ENCODE data around the gene ZMAT5. TPM values are rescaled to one million over a fixed set of nuclear protein-coding genes. Genes with fewer than 3 reads are reported as not detected.

The ZMAT5 gene
- total and polyA plus RNA-seq, 2 of the 13 experiments (the other 11 are each of a cell fraction or from before 2014, with no cell fraction given): 20.7 to 27.8 TPM

- TF ChIP-seq ZSCAN12 (CRISPR knock-in tag; IDR thresholded peaks at IDR 0.05) (no peak), AHDC1 (CRISPR knock-in tag; IDR thresholded peaks at IDR 0.05; ENCODE audit: borderline replicate concordance) (no peak), CEBPZ (IDR thresholded peaks at IDR 0.05; ENCODE audit: low read length) (no peak), PCBP2 (optimal IDR thresholded peaks at IDR 0.05; ENCODE audit: low read depth, low read length, poor library complexity, severe bottlenecking) (no peak), SAP130 (CRISPR knock-in tag; IDR thresholded peaks at IDR 0.05; ENCODE audit: low read depth) (peak; percentile 74), ZNF607 (CRISPR knock-in tag; IDR thresholded peaks at IDR 0.05; ENCODE audit: borderline replicate concordance) (no peak), HNRNPLL (IDR thresholded peaks at IDR 0.05; ENCODE audit: low read depth, low read length, poor library complexity, severe bottlenecking) (peak; percentile 68), THAP7 (CRISPR knock-in tag; IDR thresholded peaks at IDR 0.05) (no peak), ZNF777 (CRISPR knock-in tag; IDR thresholded peaks at IDR 0.05) (no peak), HOXA7 (CRISPR knock-in tag; IDR thresholded peaks at IDR 0.05) (no peak), SIX1 (CRISPR knock-in tag; IDR thresholded peaks at IDR 0.05; ENCODE audit: borderline replicate concordance) (no peak), CEBPG (CRISPR knock-in tag; IDR thresholded peaks at IDR 0.05) (peak; percentile 95), ZNF576 (CRISPR knock-in tag; IDR thresholded peaks at IDR 0.05) (no peak), ARID4A (CRISPR knock-in tag; IDR thresholded peaks at IDR 0.05; ENCODE audit: borderline replicate concordance) (peak; percentile 15; the same call in 1 of the 2 replicates), ZBTB38 (CRISPR knock-in tag; IDR thresholded peaks at IDR 0.05) (peak; percentile 92)
Measured at GRCh38 chr22:29799217-29799680, 32.4 kb upstream of the ZMAT5 start (continued).
